COLO668 (cell line): ENCODE results near the gene SMIM38.

Source experiments
- DNase-seq: peaks from one replicate; lab custom pipeline; 2025; ENCODE audit not compliant: unreplicated experiment; lab: John Stamatoyannopoulos, UW

Gene SMIM38

GRCh38 chr11:69178819-69179482, 23.2 kb downstream of the SMIM38 start:
- peak; percentile 70 for DNase-seq

- DNase-seq = no peak
These were observed 24.5 kb downstream of the SMIM38 start for GRCh38 chr11:69180226-69180625.

GRCh38 chr11:69180726-69181125, 25.0 kb downstream of the SMIM38 start:
- no peak for DNase-seq

GRCh38 chr11:69183613-69184012, 27.9 kb downstream of the SMIM38 start:
- DNase-seq = no peak

GRCh38 chr11:69186316-69187260, 30.9 kb downstream of the SMIM38 start:
- DNase-seq = no peak

GRCh38 chr11:69187540-69188065, 31.9 kb downstream of the SMIM38 start:
- DNase-seq = no peak

- DNase-seq = no peak
These were observed 33.3 kb downstream of the SMIM38 start for GRCh38 chr11:69189059-69189458.

GRCh38 chr11:69190796-69191536, 35.2 kb downstream of the SMIM38 start:
- no peak for DNase-seq

GRCh38 chr11:69192301-69192721, 36.6 kb downstream of the SMIM38 start:
- DNase-seq = no peak

- no peak for DNase-seq
These were observed 37.4 kb downstream of the SMIM38 start for GRCh38 chr11:69193151-69193550.

- DNase-seq = no peak
These were observed 37.9 kb downstream of the SMIM38 start for GRCh38 chr11:69193629-69194028.

- no peak for DNase-seq
These were observed 38.7 kb downstream of the SMIM38 start for GRCh38 chr11:69194396-69194795.

GRCh38 chr11:69194956-69195355, 39.2 kb downstream of the SMIM38 start:
- DNase-seq = no peak

GRCh38 chr11:69195824-69196782, 40.4 kb downstream of the SMIM38 start:
- no peak for DNase-seq

GRCh38 chr11:69196783-69197169, 41.0 kb downstream of the SMIM38 start:
- DNase-seq = no peak

- DNase-seq = no peak
These were observed 43.3 kb downstream of the SMIM38 start for GRCh38 chr11:69198891-69199582.

GRCh38 chr11:69199583-69200315, 44.0 kb downstream of the SMIM38 start:
- DNase-seq = no peak

- DNase-seq = peak; percentile 2
These were observed 44.8 kb downstream of the SMIM38 start for GRCh38 chr11:69200331-69201065.
